GM18951 (cell line): ENCODE measurements around the gene AGPAT4.

Experiments used
- POLR2A ChIP-seq: IDR thresholded peaks from 4 replicates; pipeline ENCODE4 v1.6.1; 2011; ENCODE audit warnings: mild to moderate bottlenecking; ENCODE audit not compliant: insufficient read length, insufficient read depth; ENCODE audit errors: extremely low read depth
- in situ Hi-C: fragments of 300-500 bp; cut with MboI; formaldehyde crosslinking; loops from one replicate; pipeline ENCODE4 v1.12.0; 2022; ENCODE audit warnings: low sequenced_read_pairs, mixed read lengths, inconsistent platforms; ENCODE audit not compliant: unreplicated experiment

AGPAT4 gene

DNA sequence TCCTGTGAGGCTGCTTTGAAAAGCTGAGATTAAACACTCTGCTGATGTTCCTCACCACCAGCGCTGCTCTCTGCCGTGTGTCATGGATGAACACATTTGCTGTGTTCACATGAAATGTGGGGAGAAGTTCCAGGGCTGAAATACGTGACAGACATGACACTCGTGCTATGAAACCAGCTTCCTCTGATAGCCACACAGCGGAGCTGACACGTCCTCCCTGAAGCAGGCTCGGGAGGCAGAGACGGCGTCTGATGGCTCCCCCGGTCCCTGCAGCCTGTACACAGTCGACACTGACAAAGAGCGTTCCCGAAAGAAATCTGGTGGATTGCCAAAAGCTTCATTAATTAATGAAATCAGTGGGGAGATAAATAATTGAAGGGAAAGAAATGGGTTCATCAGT, 17.5 kb downstream of the AGPAT4 start:
- TF ChIP-seq POLR2A = no peak
- in situ Hi-C loops = no loop called here

- in situ Hi-C loops = no loop called here
- TF ChIP-seq POLR2A = no peak
Observed at GRCh38 chr6:161255518-161255917, 18.3 kb downstream of the AGPAT4 start.

DNA sequence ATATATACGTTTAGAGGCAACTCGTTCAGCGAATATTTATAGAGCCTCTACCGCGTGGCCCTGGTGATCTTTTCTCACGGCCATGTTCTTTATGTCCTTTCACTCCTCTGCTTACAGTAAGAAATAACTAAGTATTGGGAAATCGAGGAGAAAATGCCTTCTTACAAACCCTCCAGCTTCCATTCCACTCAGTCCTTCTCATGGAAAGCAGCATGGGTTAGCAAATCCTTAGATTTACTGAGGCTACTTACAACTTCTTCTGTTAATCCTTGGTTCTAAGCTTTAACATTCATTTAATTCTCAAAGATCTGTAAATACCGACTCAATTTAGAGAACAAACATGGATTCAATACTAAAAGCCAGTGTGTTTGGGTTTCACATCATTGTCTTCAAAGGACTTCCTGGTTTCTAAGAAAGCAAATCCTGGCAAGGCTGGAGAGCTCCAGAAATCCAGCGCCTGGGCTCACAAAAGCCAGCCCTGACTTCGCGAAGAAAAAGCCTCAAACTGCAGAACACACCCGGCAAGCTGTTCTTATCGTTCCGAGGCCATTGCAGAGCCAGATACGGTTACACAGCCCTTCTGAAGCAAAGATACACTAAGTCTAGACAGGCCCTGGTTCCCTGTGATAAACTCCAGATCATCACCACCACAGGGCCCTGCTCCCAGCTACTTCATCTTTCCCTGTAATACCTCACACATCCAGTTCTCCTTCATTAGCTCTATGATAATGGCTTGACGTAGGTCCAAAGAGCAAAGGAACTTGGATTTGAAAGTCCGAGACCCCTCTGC, 19.2 kb downstream of the AGPAT4 start:
- in situ Hi-C loops = no loop called here
- no peak for TF ChIP-seq POLR2A

- in situ Hi-C loops = no loop called here
- TF ChIP-seq POLR2A = no peak
Observed at GRCh38 chr6:161254126-161254463, 19.8 kb downstream of the AGPAT4 start.

DNA sequence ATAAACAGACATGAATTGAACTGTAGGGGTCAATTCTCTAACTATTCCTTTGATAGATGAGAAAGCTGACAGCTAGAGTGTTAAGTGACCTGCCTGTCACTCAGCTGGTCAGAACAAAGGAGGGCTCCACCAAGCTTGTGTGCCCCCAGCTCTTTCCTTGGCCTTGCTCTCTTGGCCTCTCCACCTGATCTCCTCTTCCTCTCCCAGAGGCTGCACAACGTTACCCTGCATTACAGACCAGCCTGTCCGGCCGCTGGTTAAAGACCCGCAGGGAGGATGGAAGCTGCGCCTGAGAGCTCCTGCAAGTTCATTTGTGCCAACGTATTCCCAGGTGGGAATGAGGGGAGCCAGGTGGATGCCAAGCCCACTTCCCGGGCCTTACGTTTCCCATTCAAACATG, 22.5 kb downstream of the AGPAT4 start:
- TF ChIP-seq POLR2A = no peak
- in situ Hi-C loops = no loop called here

GRCh38 chr6:161249327-161249726, 24.5 kb downstream of the AGPAT4 start:
- TF ChIP-seq POLR2A = no peak
- in situ Hi-C loops = no loop called here

- no peak for TF ChIP-seq POLR2A
- in situ Hi-C loops = no loop called here
Observed at GRCh38 chr6:161246725-161247124, 27.1 kb downstream of the AGPAT4 start.

DNA sequence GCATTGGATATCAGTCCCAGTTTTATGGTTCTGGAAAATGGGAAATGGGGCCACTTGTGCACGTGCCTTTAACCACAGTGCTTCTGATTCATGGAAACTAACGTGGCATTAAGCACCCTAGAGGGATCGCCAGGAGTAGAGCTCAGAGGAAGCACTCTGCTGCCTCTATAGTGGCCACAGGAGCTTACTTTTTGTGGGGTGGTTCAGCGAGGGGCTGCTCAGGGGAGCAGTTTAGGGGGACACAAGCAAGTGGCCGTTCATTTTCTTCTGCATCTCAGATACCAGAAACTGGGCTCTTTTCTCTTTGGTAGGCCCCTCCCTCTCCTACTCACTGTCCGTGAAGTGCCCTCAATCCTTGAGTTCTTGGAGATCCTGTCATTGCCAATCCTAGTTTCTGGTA, 28.5 kb downstream of the AGPAT4 start:
- no peak for TF ChIP-seq POLR2A
- in situ Hi-C loops = no loop called here

GRCh38 chr6:161244725-161245124, 29.1 kb downstream of the AGPAT4 start:
- in situ Hi-C loops = no loop called here
- TF ChIP-seq POLR2A = no peak

GRCh38 chr6:161242779-161243693, 30.8 kb downstream of the AGPAT4 start:
- no peak for TF ChIP-seq POLR2A
- in situ Hi-C loops = no loop called here

- in situ Hi-C loops = no loop called here
- TF ChIP-seq POLR2A = no peak
Observed at GRCh38 chr6:161242113-161242512, 31.7 kb downstream of the AGPAT4 start.

DNA sequence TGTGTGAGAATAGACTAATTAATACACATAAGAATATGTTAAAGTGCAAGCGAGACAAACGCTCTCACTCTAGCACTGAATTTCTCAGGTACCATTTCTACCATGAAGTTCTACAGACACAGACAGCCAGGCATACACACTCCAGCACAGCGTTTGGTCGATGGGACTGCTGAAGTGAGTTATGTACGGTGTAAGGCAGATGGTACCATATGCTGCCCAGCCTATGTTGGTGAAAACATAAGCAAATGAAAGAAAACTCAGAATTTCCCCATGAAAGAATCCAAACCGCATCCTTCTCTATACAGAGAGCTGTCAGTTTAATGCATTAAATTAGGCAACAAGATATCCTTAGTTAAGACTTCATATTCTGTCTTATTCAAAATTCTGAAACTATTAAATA, 34.9 kb downstream of the AGPAT4 start:
- in situ Hi-C loops = no loop called here
- TF ChIP-seq POLR2A = no peak

GRCh38 chr6:161238500-161238899, 35.4 kb downstream of the AGPAT4 start:
- in situ Hi-C loops = no loop called here
- TF ChIP-seq POLR2A = no peak

GRCh38 chr6:161238081-161238480, 35.8 kb downstream of the AGPAT4 start:
- in situ Hi-C loops = no loop called here
- no peak for TF ChIP-seq POLR2A
